GM23248 (cell line): ENCODE data around the gene ABLIM3. TPM values are rescaled to one million over a fixed set of nuclear protein-coding genes. Genes with fewer than 3 reads are reported as not detected.

Experiments
- DNase-seq: peaks from one replicate; pipeline ENCODE4 v3.0.0-alpha.2; 2015
- H2AFZ ChIP-seq: fragments of 200-600 bp; sonication (generic); 2 replicates; pipeline ENCODE4 v1.6.1; 2016; ENCODE audit warnings: antibody characterized with exemption
- H3F3A ChIP-seq: fragments of 200-600 bp; sonication (generic); 2 replicates; pipeline ENCODE4 v1.6.1; 2016; ENCODE audit warnings: mild to moderate bottlenecking, antibody characterized with exemption, mixed run types; ENCODE audit not compliant: insufficient read depth
- H3K27ac ChIP-seq: fragments of 200-600 bp; sonication (generic); 2 replicates; pipeline ENCODE4 v1.5.1; 2016; ENCODE audit warnings: mild to moderate bottlenecking
- H3K27me3 ChIP-seq: fragments of 200-600 bp; sonication (generic); replicated peaks from 2 replicates; pipeline ENCODE4 v1.6.1; 2016; ENCODE audit warnings: mild to moderate bottlenecking; ENCODE audit not compliant: insufficient read depth
- H3K36me3 ChIP-seq: fragments of 200-600 bp; sonication (generic); 2 replicates; pipeline ENCODE4 v1.6.1; 2016; ENCODE audit warnings: low read depth, mild to moderate bottlenecking
- H3K4me1 ChIP-seq: fragments of 200-600 bp; sonication (generic); 2 replicates; pipeline ENCODE4 v1.6.1; 2016; ENCODE audit warnings: mild to moderate bottlenecking; ENCODE audit not compliant: insufficient read depth
- H3K4me2 ChIP-seq: fragments of 200-600 bp; sonication (generic); one replicate; pipeline ENCODE4 v1.6.1; 2016; ENCODE audit warnings: mild to moderate bottlenecking; ENCODE audit not compliant: unreplicated experiment
- H3K4me3 ChIP-seq: fragments of 200-600 bp; sonication (generic); 2 replicates; pipeline ENCODE4 v1.5.1; 2016; ENCODE audit warnings: mild to moderate bottlenecking
- H3K79me2 ChIP-seq: fragments of 200-600 bp; sonication (generic); 2 replicates; pipeline ENCODE4 v1.6.1; 2016; ENCODE audit warnings: mild to moderate bottlenecking; ENCODE audit not compliant: insufficient read depth
- H3K9ac ChIP-seq: fragments of 200-600 bp; sonication (generic); 2 replicates; pipeline ENCODE4 v1.6.1; 2016; ENCODE audit warnings: mild to moderate bottlenecking
- H3K9me2 ChIP-seq: fragments of 200-600 bp; sonication (generic); 2 replicates; pipeline ENCODE4 v1.6.1; 2016; ENCODE audit warnings: mixed run types, mild to moderate bottlenecking, moderate library complexity; ENCODE audit not compliant: insufficient read depth
- H3K9me3 ChIP-seq: fragments of 200-600 bp; sonication (generic); one replicate; pipeline ENCODE4 v1.6.1; 2017; ENCODE audit warnings: low read depth
- H4K20me1 ChIP-seq: fragments of 200-600 bp; sonication (generic); 2 replicates; pipeline ENCODE4 v1.6.0; 2016; ENCODE audit not compliant: insufficient read depth
- EZH2 ChIP-seq: fragments of 200-600 bp; sonication (generic); IDR thresholded peaks from 2 replicates; pipeline ENCODE4 v1.6.1; 2018; ENCODE audit warnings: antibody characterized with exemption, mild to moderate bottlenecking; ENCODE audit not compliant: insufficient read depth, poor library complexity, severe bottlenecking
- EZH2phosphoT487 ChIP-seq: fragments of 200-600 bp; sonication (generic); IDR thresholded peaks from 2 replicates; pipeline ENCODE4 v1.6.1; 2018; ENCODE audit warnings: antibody characterized with exemption, moderate library complexity, mild to moderate bottlenecking, low read depth; ENCODE audit not compliant: insufficient read depth
- WGBS, 2 experiments: methylation state at CpG; one replicate each; pipeline ENCODE4 v1.1.6; 2015 to 2017; ENCODE audit warnings: low lambda C conversion rate in 2 of 2, low coverage in 1 of 2; ENCODE audit errors: missing lambda C conversion rate in 2 of 2; 5-methylcytosine and 5-hydroxymethylcytosine counted together
- in situ Hi-C: fragments of 300-500 bp; cut with MboI; formaldehyde crosslinking; loops from 2 replicates; pipeline ENCODE4 v1.15.0; 2020
- polyA plus RNA-seq: library from polyadenylated mRNA; unstranded; fragments of >200 nt; fragmentation: Nextera tagmentation; extraction: Ambion mirVana; gene quantifications from 2 replicates; pipeline ENCODE4 v1.2.1, GENCODE V29; 2016
- total RNA-seq: library from RNA; depleted of rRNA; stranded (reverse); fragments of >200 nt; shearing (Covaris generic); gene quantifications from 2 replicates; pipeline ENCODE4 v1.2.3, GENCODE V29; 2014

The ABLIM3 gene
- total and polyA plus RNA-seq, 2 experiments from 2014 or later: 7.9 to 11.4 TPM

GRCh38 chr5:149123211-149123610 is 18.1 kb upstream of the ABLIM3 start:
- Histone ChIP-seq H3K27me3 (no peaks in the 10 kb centered on the region), H3F3A (no peaks in the 10 kb centered on the region), H3K27ac (no peak overlapping the region), H3K9ac (no peak overlapping the region), H2AFZ (no peak overlapping the region), H3K36me3 (no peaks in the 10 kb centered on the region), H3K79me2 (no peaks in the 10 kb centered on the region), H3K9me2 (no peaks in the 10 kb centered on the region), H4K20me1 (no peaks in the 10 kb centered on the region), H3K4me2 (no peak overlapping the region), H3K9me3 (no peaks in the 10 kb centered on the region), H3K4me3 (no peak overlapping the region), H3K4me1 (no peaks in the 10 kb centered on the region)
- TF ChIP-seq EZH2 (no peak), EZH2phosphoT487 (no peak)
- DNase-seq: no peak
- in situ Hi-C loops: loop anchor here (25.0 kb wide), 2 partner anchors 686 to 936 kb away; no protein-coding TSS in a partner anchor
- 59 to 61% methylated on average over 9 of the region's 9 CpGs for WGBS, 2 experiments

DNA sequence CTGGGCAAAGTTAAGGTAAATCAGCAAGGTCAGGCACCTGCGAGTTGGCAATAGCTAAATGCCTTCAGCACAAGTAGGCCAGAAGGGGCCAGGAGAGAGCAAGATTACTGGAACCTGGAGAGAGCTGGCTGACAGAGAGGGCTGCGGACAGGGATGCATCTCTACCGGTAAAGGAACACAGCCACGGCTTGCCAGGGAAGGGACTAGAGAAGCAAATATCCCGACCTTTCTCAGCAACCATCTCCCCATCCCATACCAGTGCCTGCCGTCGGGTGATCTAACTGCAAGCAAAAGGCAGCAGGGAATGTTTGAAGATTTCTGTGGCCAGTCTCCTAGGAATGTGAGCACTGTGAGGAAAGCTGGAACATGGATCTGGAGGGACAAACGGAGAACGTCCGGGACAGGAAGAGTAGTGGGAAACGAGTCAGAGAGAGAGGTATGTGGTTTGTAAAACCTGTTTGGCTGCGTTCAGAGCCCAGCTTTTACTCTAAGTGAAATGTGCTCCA is 15.9 kb upstream of the ABLIM3 start:
- 49 to 52% methylated on average over 12 of the region's 12 CpGs for WGBS, 2 experiments
- H3K4me3 ChIP-seq: no peak overlapping the region
- no peaks in the 10 kb centered on the region for H3K9me2 ChIP-seq
- H3K4me1 ChIP-seq: peaks cover 13% of the 10 kb centered on the region
- no peaks in the 10 kb centered on the region for H4K20me1 ChIP-seq
- H3K27ac ChIP-seq: no peak overlapping the region
- no peaks in the 10 kb centered on the region for H3K79me2 ChIP-seq
- no peak overlapping the region for H2AFZ ChIP-seq
- H3K36me3 ChIP-seq: no peaks in the 10 kb centered on the region
- no peaks in the 10 kb centered on the region for H3K27me3 ChIP-seq
- in situ Hi-C loops: loop anchor here (5.0 kb wide), 1 partner anchor 102 kb away; no protein-coding TSS in a partner anchor
- TF ChIP-seq EZH2: no peak
- no peak overlapping the region for H3K9ac ChIP-seq
- H3K9me3 ChIP-seq: no peaks in the 10 kb centered on the region
- no peak overlapping the region for H3K4me2 ChIP-seq
- peaks cover 3% of the 10 kb centered on the region for H3F3A ChIP-seq
- DNase-seq: peak; percentile 16

- Histone ChIP-seq H3F3A (peaks cover 3% of the 10 kb centered on the region), H3K4me1 (peaks cover 17% of the 10 kb centered on the region), H3K27ac (no peak overlapping the region), H3K79me2 (no peaks in the 10 kb centered on the region), H2AFZ (no peak overlapping the region), H3K27me3 (no peaks in the 10 kb centered on the region), H3K36me3 (no peaks in the 10 kb centered on the region), H3K9me2 (no peaks in the 10 kb centered on the region), H4K20me1 (no peaks in the 10 kb centered on the region), H3K4me2 (no peak overlapping the region), H3K9ac (no peak overlapping the region), H3K9me3 (no peaks in the 10 kb centered on the region), H3K4me3 (no peak overlapping the region)
- in situ Hi-C loops: loop anchor here (5.0 kb wide), 1 partner anchor 100 kb away; no protein-coding TSS in a partner anchor
- 70 to 74% methylated on average over 6 of the region's 6 CpGs for WGBS, 2 experiments
- no peak for TF ChIP-seq EZH2phosphoT487
- no peak for TF ChIP-seq EZH2
- DNase-seq: no peak
Measured at GRCh38 chr5:149126906-149127305, 14.4 kb upstream of the ABLIM3 start.

GRCh38 chr5:149127394-149127955 is 13.8 kb upstream of the ABLIM3 start:
- no peak for DNase-seq
- Histone ChIP-seq H4K20me1 (no peaks in the 10 kb centered on the region), H3K4me3 (no peak overlapping the region), H3K4me2 (no peak overlapping the region), H3K4me1 (peaks cover 17% of the 10 kb centered on the region), H3K27ac (no peak overlapping the region), H3K27me3 (no peaks in the 10 kb centered on the region), H3K9me3 (no peaks in the 10 kb centered on the region), H3K9ac (no peak overlapping the region), H3K79me2 (no peaks in the 10 kb centered on the region), H3K36me3 (no peaks in the 10 kb centered on the region), H2AFZ (no peak overlapping the region), H3K9me2 (no peaks in the 10 kb centered on the region), H3F3A (peaks cover 3% of the 10 kb centered on the region)
- no peak for TF ChIP-seq EZH2
- TF ChIP-seq EZH2phosphoT487: no peak
- WGBS, 2 experiments: 68 to 71% methylated on average over 3 of the region's 3 CpGs
- in situ Hi-C loops: loop anchor here (5.0 kb wide), 1 partner anchor 100 kb away; no protein-coding TSS in a partner anchor
